Activated naive CD8-positive, alpha-beta T cell treated with anti-CD3 and anti-CD28 coated beads, Interleukin-2, amount 50 U/mL, for 24 hours (primary cell): Measurements from ENCODE around the gene ACE2.
A peak's percentile ranks its signal among the peaks of the same experiment; 100 is the strongest.
"Not testable (repeated sequence)": the region's sequence is repeated elsewhere in the genome, so short reads cannot be mapped to it uniquely, and the experiment has no call there.

Experiments
- ATAC-seq: fragments of 150-1000 bp; cut with Tn5 transposase; one replicate; pipeline ENCODE4 v1.10.0; 2021
- DNase-seq: peaks from one replicate; pipeline ENCODE4 v3.0.0; 2021
- H3K27ac Mint-ChIP-seq: one replicate; pipeline ENCODE4 v1.8.0; 2021; ENCODE audit warnings: mild to moderate bottlenecking, mixed read lengths
- H3K27me3 Mint-ChIP-seq: one replicate; pipeline ENCODE4 v1.8.0; 2021; ENCODE audit warnings: mixed read lengths
- H3K36me3 Mint-ChIP-seq: one replicate; pipeline ENCODE4 v1.8.0; 2021; ENCODE audit warnings: low read depth, mixed read lengths
- H3K4me1 Mint-ChIP-seq: one replicate; pipeline ENCODE4 v1.8.0; 2021; ENCODE audit warnings: mixed read lengths
- H3K4me3 Mint-ChIP-seq: one replicate; pipeline ENCODE4 v1.8.0; 2021; ENCODE audit warnings: mild to moderate bottlenecking, moderate library complexity, mixed read lengths
- H3K9me3 Mint-ChIP-seq: one replicate; pipeline ENCODE4 v1.8.0; 2021; ENCODE audit warnings: mixed read lengths

Gene ACE2

DNA sequence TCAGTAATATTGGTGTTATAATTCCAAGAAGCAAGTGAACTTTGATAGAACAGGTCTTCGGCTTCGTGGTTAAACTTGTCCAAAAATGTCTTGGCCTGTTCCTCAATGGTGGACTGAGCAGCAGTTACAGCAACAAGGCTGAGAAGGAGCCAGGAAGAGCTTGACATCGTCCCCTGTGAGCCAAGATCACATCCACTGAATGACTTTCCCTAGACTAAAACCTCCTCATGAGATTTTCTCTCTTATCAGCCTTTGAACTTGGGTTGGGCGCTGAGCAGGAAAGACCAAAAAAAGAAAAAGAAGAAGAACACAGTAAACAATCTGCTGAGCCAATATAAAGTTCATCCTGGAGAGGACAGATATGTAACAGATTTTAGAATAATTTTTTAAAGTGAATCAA, at the start of gene ACE2:
TSS of gene ACE2 (minus strand) at position 216 of the 400 bp plus-strand sequence. CDS start at position 167, 49 bp downstream.
- no peak for ATAC-seq
- Mint-ChIP-seq H3K9me3 (no peaks in the 10 kb centered on the region), H3K4me1 (no peaks in the 10 kb centered on the region), H3K4me3 (no peak within 1 kb of the TSS), H3K27ac (no peak within 1 kb of the TSS), H3K27me3 (no peaks in the 10 kb centered on the region), H3K36me3 (no peaks in the 10 kb centered on the region)
- no peak for DNase-seq

GRCh38 chrX:15647510-15647909, 46.8 kb upstream of the ACE2 start:
- H3K27me3 Mint-ChIP-seq, H3K36me3 Mint-ChIP-seq, H3K4me3 Mint-ChIP-seq, H3K9me3 Mint-ChIP-seq, H3K27ac Mint-ChIP-seq, DNase-seq, H3K4me1 Mint-ChIP-seq: not testable (repeated sequence)
- peak; percentile 71 for ATAC-seq

DNA sequence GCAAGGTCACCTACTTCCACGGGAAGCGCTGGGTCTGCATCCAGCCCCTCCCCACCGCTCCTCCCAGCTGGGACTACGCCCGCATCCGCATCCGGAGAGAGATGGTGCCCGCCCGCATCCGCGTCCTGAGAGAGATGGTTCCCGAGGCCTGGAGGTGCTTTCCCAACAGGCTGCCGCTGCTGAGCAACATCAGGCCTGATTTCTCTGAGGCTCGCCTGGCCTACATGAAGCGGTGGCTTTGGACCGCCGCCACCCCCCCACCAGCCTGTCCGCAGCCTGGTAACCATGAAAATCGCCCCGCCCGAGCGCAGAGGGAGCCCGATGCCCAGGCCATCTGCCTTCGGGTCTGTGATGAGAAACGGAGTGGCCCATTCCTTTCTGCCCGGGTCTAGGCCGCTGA, 45.8 kb upstream of the ACE2 start:
- no peak for ATAC-seq
- peaks cover 8% of the 10 kb centered on the region for H3K4me1 Mint-ChIP-seq
- no peak overlapping the region for H3K27ac Mint-ChIP-seq
- no peaks in the 10 kb centered on the region for H3K27me3 Mint-ChIP-seq
- no peak overlapping the region for H3K4me3 Mint-ChIP-seq
- no peaks in the 10 kb centered on the region for H3K36me3 Mint-ChIP-seq
- no peak for DNase-seq
- no peaks in the 10 kb centered on the region for H3K9me3 Mint-ChIP-seq

GRCh38 chrX:15646031-15646430, 45.3 kb upstream of the ACE2 start:
- H3K9me3 Mint-ChIP-seq, result no peaks in the 10 kb centered on the region
- DNase-seq, result no peak
- no peak overlapping the region for H3K27ac Mint-ChIP-seq
- no peak for ATAC-seq
- no peaks in the 10 kb centered on the region for H3K27me3 Mint-ChIP-seq
- no peak overlapping the region for H3K4me3 Mint-ChIP-seq
- no peaks in the 10 kb centered on the region for H3K36me3 Mint-ChIP-seq
- peaks cover 8% of the 10 kb centered on the region for H3K4me1 Mint-ChIP-seq

DNA sequence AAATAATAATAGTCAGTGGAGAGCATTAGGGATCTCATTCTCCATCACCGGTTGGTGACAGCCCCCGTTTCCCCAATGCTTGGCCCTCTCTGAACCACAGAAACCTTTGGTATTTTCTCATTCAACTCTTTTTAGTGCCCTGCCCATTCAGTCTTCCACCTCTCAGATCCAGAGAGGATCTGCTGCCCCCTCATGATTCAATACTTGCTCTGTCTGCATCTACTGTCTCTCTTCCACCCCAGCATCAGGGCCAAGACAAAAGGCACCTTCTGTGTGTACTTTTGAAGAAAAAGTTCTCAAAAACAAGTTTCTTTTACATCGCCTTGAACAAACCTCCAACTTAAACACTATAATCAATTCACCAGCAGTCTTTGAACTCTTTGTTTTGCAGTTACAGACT, 44.5 kb upstream of the ACE2 start:
- Mint-ChIP-seq H3K27me3 (no peaks in the 10 kb centered on the region), H3K27ac (no peak overlapping the region), H3K9me3 (no peaks in the 10 kb centered on the region), H3K36me3 (no peaks in the 10 kb centered on the region), H3K4me1 (peaks cover 8% of the 10 kb centered on the region), H3K4me3 (no peak overlapping the region)
- no peak for DNase-seq
- ATAC-seq, result no peak

DNA sequence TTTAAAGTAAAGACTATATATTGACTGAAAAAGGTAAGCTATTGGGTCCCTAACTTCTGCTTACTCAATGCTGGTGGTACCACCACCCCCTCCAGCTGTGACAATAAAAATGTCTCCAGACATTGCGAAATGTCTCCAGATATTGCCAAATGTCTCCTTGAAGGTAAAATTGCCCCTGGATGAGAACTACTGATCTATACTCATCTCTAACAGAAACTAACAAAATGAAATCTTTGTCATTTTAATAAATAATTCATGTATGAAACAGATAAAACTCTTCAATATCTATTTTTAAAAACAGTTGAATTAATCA, 43.8 kb upstream of the ACE2 start:
- Mint-ChIP-seq H3K36me3 (no peaks in the 10 kb centered on the region), H3K9me3 (no peaks in the 10 kb centered on the region), H3K27me3 (no peaks in the 10 kb centered on the region), H3K4me3 (no peak overlapping the region), H3K4me1 (peaks cover 8% of the 10 kb centered on the region), H3K27ac (no peak overlapping the region)
- ATAC-seq (no peak), DNase-seq (no peak)

- Mint-ChIP-seq H3K4me3 (no peak overlapping the region), H3K27ac (no peak overlapping the region), H3K4me1 (peaks cover 8% of the 10 kb centered on the region), H3K36me3 (no peaks in the 10 kb centered on the region), H3K27me3 (no peaks in the 10 kb centered on the region), H3K9me3 (no peaks in the 10 kb centered on the region)
- DNase-seq (no peak), ATAC-seq (no peak)
Observed at GRCh38 chrX:15643786-15644559, 43.2 kb upstream of the ACE2 start.

GRCh38 chrX:15631637-15632036, 30.9 kb upstream of the ACE2 start:
- no peak overlapping the region for H3K27ac Mint-ChIP-seq
- H3K4me3 Mint-ChIP-seq, result no peak overlapping the region
- no peak for DNase-seq
- no peak for ATAC-seq
- H3K27me3 Mint-ChIP-seq, result peaks cover 7% of the 10 kb centered on the region
- no peaks in the 10 kb centered on the region for H3K36me3 Mint-ChIP-seq
- H3K9me3 Mint-ChIP-seq, result no peaks in the 10 kb centered on the region
- no peaks in the 10 kb centered on the region for H3K4me1 Mint-ChIP-seq

DNA sequence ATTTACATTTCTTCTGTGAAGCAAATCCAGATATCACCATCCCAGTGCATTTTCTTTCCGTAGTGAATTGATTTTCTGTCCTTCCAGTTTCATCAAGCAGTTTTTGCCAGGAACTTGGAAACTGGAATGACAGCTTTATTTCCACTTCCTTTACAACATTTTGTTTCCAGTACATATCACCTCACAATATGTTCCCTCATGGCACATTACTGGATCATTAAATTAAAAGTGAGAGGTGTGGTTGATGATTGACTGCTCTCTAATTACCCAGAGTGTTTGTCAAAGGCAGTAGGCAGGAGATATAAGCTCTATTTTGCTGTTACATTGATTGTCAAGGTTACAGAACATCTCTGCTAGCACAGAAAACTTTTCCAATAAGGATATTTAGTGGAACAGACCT, 22.3 kb upstream of the ACE2 start:
- Mint-ChIP-seq H3K4me1 (no peaks in the 10 kb centered on the region), H3K27me3 (no peaks in the 10 kb centered on the region), H3K27ac (no peak overlapping the region), H3K9me3 (peaks cover 5% of the 10 kb centered on the region), H3K36me3 (no peaks in the 10 kb centered on the region), H3K4me3 (no peak overlapping the region)
- DNase-seq (no peak), ATAC-seq (no peak)

- Mint-ChIP-seq H3K9me3 (peaks cover 3% of the 10 kb centered on the region), H3K27me3 (no peaks in the 10 kb centered on the region), H3K4me3 (no peak overlapping the region), H3K27ac (no peak overlapping the region), H3K36me3 (no peaks in the 10 kb centered on the region), H3K4me1 (no peaks in the 10 kb centered on the region)
- DNase-seq (no peak), ATAC-seq (no peak)
Observed at GRCh38 chrX:15619053-15619755, 18.4 kb upstream of the ACE2 start.

GRCh38 chrX:15617111-15617510, 16.4 kb upstream of the ACE2 start:
- H3K27me3 Mint-ChIP-seq, result no peaks in the 10 kb centered on the region
- H3K4me1 Mint-ChIP-seq, result no peaks in the 10 kb centered on the region
- ATAC-seq (no peak), DNase-seq (no peak)
- no peak overlapping the region for H3K27ac Mint-ChIP-seq
- H3K36me3 Mint-ChIP-seq, result no peaks in the 10 kb centered on the region
- no peaks in the 10 kb centered on the region for H3K9me3 Mint-ChIP-seq
- no peak overlapping the region for H3K4me3 Mint-ChIP-seq

- H3K27me3 Mint-ChIP-seq, result no peaks in the 10 kb centered on the region
- no peaks in the 10 kb centered on the region for H3K4me1 Mint-ChIP-seq
- H3K27ac Mint-ChIP-seq, result no peak overlapping the region
- H3K36me3 Mint-ChIP-seq, result no peaks in the 10 kb centered on the region
- DNase-seq, result no peak
- no peak for ATAC-seq
- no peaks in the 10 kb centered on the region for H3K9me3 Mint-ChIP-seq
- no peak overlapping the region for H3K4me3 Mint-ChIP-seq
Observed at GRCh38 chrX:15616531-15616930, 15.8 kb upstream of the ACE2 start.

DNA sequence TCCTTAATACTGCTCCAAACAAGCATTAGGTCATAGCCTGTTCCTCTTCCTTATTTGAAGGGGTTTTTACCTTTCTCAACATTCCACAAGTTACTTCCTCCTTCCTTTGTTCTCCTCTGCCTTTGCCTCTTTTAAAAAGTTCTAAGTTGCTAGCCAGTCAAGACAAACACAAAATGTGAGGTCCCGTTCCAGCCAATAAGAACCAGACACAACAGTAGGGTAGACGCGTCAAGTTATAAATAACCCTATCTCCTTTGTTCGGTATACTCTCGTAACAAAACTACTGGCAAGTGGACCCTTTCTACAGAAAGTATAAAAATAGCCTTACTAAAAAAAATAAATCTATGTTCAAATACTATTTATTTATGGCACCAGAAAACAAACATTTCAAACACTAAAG, 6.3 kb upstream of the ACE2 start:
- Mint-ChIP-seq H3K36me3 (no peaks in the 10 kb centered on the region), H3K4me1 (no peaks in the 10 kb centered on the region), H3K9me3 (no peaks in the 10 kb centered on the region), H3K27me3 (no peaks in the 10 kb centered on the region), H3K4me3 (no peak overlapping the region), H3K27ac (no peak overlapping the region)
- no peak for ATAC-seq
- DNase-seq, result no peak

- no peak overlapping the region for H3K27ac Mint-ChIP-seq
- no peak overlapping the region for H3K4me3 Mint-ChIP-seq
- no peaks in the 10 kb centered on the region for H3K4me1 Mint-ChIP-seq
- no peaks in the 10 kb centered on the region for H3K36me3 Mint-ChIP-seq
- no peaks in the 10 kb centered on the region for H3K27me3 Mint-ChIP-seq
- ATAC-seq, result no peak
- no peaks in the 10 kb centered on the region for H3K9me3 Mint-ChIP-seq
- no peak for DNase-seq
Observed at GRCh38 chrX:15606136-15606535, 5.4 kb upstream of the ACE2 start.

DNA sequence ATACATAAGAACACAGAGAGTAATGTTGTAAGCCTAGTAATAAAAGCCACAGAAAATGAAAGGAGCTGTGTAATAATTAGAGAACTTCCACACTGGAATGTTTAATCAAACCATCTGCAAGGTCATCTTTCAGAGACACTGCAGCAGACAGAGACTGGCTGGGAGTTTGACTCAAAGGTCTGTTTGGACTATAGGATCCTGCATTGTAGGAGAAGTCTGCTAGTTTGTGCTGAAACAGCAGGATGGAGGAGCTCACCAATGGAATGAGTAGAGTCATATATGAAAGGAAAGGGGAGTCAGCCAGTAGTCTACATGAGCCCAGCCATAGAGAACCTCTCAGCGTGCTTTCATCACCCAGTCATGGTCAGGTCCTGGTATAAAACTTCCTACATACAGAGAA, 4.5 kb upstream of the ACE2 start:
- Mint-ChIP-seq H3K36me3 (no peaks in the 10 kb centered on the region), H3K9me3 (no peaks in the 10 kb centered on the region), H3K27me3 (no peaks in the 10 kb centered on the region), H3K27ac (no peak overlapping the region), H3K4me3 (no peak overlapping the region), H3K4me1 (no peaks in the 10 kb centered on the region)
- DNase-seq (no peak), ATAC-seq (no peak)
